K562 (cell line): ENCODE measurements around the gene VSIG4. TPM values are rescaled to one million over a fixed set of nuclear protein-coding genes. Genes with fewer than 3 reads are reported as not detected.

ENCODE experiments used
- ARID2 ChIP-seq: fragments of 450-650 bp; IDR thresholded peaks from 2 replicates; pipeline ENCODE4 v1.6.1; 2017; ENCODE audit warnings: antibody characterized with exemption, mild to moderate bottlenecking
- COPS2 ChIP-seq: fragments of 450-650 bp; conservative IDR thresholded peaks from 2 replicates; pipeline ENCODE4 v1.6.1; 2016; ENCODE audit warnings: mild to moderate bottlenecking, moderate library complexity
- DEAF1 ChIP-seq: fragments of 450-650 bp; formaldehyde crosslinking; IDR thresholded peaks from 2 replicates; pipeline ENCODE4 v1.4.0; 2020; ENCODE audit warnings: mild to moderate bottlenecking, moderate library complexity
- EHMT2 ChIP-seq: fragments of 450-650 bp; IDR thresholded peaks from 2 replicates; pipeline ENCODE4 v1.6.1; 2018; ENCODE audit warnings: antibody characterized with exemption
- NBN ChIP-seq: fragments of 450-650 bp; IDR thresholded peaks from 2 replicates; pipeline ENCODE4 v1.6.1; 2016; ENCODE audit warnings: low read depth, mild to moderate bottlenecking
- TAL1 ChIP-seq: fragments of 450-650 bp; IDR thresholded peaks from 2 replicates; pipeline ENCODE4 v1.6.1; 2016; ENCODE audit warnings: mild to moderate bottlenecking
- ZNF431 ChIP-seq: sonication (generic); formaldehyde crosslinking; IDR thresholded peaks from 2 replicates; pipeline ENCODE4 v1.8.0; 2022; ENCODE audit warnings: mild to moderate bottlenecking, missing genetic modification reagents
- polyA plus RNA-seq, 8 experiments: library from polyadenylated mRNA; depleted of rRNA in 4 of 8; stranded (reverse) in 5 of 8; unstranded in 3 of 8; fragments of >200 nt; fragmentation: Nextera tagmentation in 2 of 8; fragmentation: Illumina TruSeq in 1 of 8; extraction: Ambion mirVana in 2 of 8; extraction: Trizol in 1 of 8; gene quantifications; 2 replicates each; pipeline versions ENCODE4 v1.2.1 to v1.2.3, GENCODE V29; 2011 to 2014; ENCODE audit warnings: inconsistent platforms in 1 of 8, missing spikeins in 1 of 8
- total RNA-seq, 7 experiments: library from RNA; depleted of rRNA in 6 of 7; stranded (reverse); fragments of >200 nt in 6 of 7; fragmentation: Illumina TruSeq in 2 of 7; extraction: Trizol in 2 of 7; gene quantifications; 2 replicates each; pipeline versions ENCODE4 v1.2.1 to v1.2.3, GENCODE V29; 2011 to 2021; ENCODE audit warnings: low replicate concordance in 1 of 7
- TF ChIP-seq, protein P1 (sequence below): fragments of 450-650 bp; formaldehyde crosslinking; IDR thresholded peaks from 2 replicates; pipeline ENCODE4 v1.4.0; 2020; ENCODE audit warnings: mild to moderate bottlenecking, moderate library complexity
- TF ChIP-seq, protein P2 (sequence below): fragments of 450-650 bp; formaldehyde crosslinking; IDR thresholded peaks from 2 replicates; pipeline ENCODE4 v1.4.0; 2022; ENCODE audit warnings: missing genetic modification characterization

Gene VSIG4
- total and polyA plus RNA-seq, 9 of the 15 experiments (the other 6 are each of a cell fraction or from before 2014, with no cell fraction given), result 0.22 to 1.6 (median 0.46) TPM; not detected in 1

DNA sequence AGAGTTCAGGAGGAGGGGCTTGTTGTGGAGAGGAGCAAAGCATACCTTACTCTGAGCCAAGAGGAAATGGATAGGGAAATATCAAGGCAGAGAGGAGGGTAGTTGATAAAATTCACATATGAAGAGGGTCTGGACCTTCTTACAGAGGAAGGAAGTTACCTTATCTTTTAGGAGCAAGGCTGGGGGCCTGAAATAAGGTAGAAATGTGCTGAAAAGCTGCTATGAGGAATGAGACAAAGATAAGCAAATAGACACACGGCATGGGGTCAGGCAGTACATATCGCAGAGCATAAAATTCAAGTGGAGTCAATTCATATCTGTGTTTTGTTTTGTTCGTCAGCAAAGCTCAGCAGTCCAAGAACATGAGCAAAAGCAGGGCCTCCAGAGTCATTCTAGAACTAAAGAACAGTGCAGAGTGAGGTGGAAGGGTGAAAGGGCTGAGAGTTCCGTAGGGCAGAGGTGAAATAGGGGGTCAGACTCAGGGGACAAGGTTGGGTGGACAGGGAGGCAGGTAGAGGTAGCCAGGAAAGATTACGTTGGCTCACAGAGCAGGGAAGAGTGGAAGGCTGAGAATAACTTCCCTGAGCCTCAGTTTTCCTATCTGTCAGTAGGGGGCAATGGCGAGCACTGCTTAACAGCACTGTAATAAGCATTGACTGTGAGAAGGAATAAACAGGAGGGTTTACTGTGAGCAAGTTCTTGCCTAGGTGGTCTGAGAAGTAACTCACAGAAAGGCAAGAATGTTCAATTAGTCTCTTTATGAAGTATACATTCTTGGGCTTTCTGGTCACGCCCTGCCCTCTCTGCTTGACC lies 9.2 kb downstream of the VSIG4 start (continued):
- TF ChIP-seq, protein P1, sequence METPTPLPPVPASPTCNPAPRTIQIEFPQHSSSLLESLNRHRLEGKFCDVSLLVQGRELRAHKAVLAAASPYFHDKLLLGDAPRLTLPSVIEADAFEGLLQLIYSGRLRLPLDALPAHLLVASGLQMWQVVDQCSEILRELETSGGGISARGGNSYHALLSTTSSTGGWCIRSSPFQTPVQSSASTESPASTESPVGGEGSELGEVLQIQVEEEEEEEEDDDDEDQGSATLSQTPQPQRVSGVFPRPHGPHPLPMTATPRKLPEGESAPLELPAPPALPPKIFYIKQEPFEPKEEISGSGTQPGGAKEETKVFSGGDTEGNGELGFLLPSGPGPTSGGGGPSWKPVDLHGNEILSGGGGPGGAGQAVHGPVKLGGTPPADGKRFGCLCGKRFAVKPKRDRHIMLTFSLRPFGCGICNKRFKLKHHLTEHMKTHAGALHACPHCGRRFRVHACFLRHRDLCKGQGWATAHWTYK (CRISPR knock-in tag), result no peak
- TF ChIP-seq TAL1 (peak; percentile 64; the same call in 1 of the 2 replicates), ARID2 (no peak), COPS2 (no peak), NBN (peak; percentile 76), EHMT2 (0 out of 2 replicates have a peak, but pooled peaks have one; percentile 11), ZNF431 (CRISPR knock-in tag) (no peak), DEAF1 (CRISPR knock-in tag) (no peak)
- TF ChIP-seq, protein P2, sequence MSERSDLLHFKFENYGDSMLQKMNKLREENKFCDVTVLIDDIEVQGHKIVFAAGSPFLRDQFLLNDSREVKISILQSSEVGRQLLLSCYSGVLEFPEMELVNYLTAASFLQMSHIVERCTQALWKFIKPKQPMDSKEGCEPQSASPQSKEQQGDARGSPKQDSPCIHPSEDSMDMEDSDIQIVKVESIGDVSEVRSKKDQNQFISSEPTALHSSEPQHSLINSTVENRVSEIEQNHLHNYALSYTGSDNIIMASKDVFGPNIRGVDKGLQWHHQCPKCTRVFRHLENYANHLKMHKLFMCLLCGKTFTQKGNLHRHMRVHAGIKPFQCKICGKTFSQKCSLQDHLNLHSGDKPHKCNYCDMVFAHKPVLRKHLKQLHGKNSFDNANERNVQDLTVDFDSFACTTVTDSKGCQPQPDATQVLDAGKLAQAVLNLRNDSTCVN, result peak; percentile 80; the same call in 1 of the 2 replicates
